Fibroblast of the aortic adventitia (primary cell): ENCODE data around the gene ARHGAP36. TPM values are rescaled to one million over a fixed set of nuclear protein-coding genes. Genes with fewer than 3 reads are reported as not detected.

Experiments used
- DNase-seq: peaks from one replicate; pipeline ENCODE4 v3.0.0-alpha.2; 2010; ENCODE audit warnings: low read depth
- H3K4me3 ChIP-seq: 2 replicates; pipeline ENCODE4 v1.5.1; 2011; ENCODE audit warnings: low read depth, mild to moderate bottlenecking, control low read depth, low read length, moderate library complexity
- CTCF ChIP-seq: IDR thresholded peaks from 2 replicates; pipeline ENCODE4 v1.5.1; 2011; ENCODE audit warnings: mild to moderate bottlenecking, low read length, control low read depth, inconsistent platforms; ENCODE audit not compliant: insufficient read depth
- total RNA-seq: library from RNA; depleted of rRNA; stranded (reverse); fragments of >200 nt; gene quantifications from 2 replicates; pipeline ENCODE4 v1.2.3, GENCODE V29; 2012; ENCODE audit warnings: low replicate concordance

The ARHGAP36 gene
- total RNA-seq, 1 donor, result not detected

- no peak overlapping the region for H3K4me3 ChIP-seq
- TF ChIP-seq CTCF, result no peak
Measured at GRCh38 chrX:131083510-131084142, 25.5 kb downstream of the ARHGAP36 start.

DNA sequence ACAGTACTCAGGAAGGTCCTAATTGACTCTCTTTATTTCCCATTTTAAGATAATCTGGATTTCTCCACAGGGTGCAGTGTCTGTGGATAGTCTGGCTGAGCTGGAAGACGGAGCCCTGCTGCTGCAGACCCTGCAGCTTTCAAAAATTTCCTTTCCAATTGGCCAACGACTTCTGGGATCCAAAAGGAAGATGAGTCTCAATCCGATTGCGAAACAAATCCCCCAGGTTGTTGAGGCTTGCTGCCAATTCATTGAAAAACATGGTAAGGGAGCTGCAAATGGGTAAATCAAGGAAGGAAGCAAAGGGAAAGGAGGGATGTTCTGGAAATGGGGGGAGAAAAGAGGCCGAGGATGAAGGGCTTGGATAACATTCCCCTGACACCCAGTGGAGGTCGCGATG, 26.0 kb downstream of the ARHGAP36 start:
- DNase-seq, result no peak
- no peak overlapping the region for H3K4me3 ChIP-seq
- TF ChIP-seq CTCF, result no peak

More at GRCh38 chrX:131083510-131084142, 25.5 kb downstream of the ARHGAP36 start:
- DNase-seq, result no peak

DNA sequence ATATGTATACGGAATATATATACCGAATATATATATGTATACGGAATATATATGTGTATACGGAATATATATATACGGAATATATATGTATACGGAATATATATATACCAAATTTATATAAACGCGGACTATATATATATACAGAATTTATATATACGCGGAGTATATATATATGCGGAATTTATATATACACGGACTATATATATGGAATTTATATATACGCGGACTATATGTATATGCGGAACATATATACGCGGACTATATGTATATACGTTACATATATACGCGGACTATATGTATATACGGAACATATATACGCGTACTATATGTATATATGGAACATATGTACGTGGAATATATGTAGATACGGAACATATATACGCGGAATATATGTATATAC, 78.6 kb downstream of the ARHGAP36 start:
- no peak for TF ChIP-seq CTCF
- DNase-seq, result no peak
- H3K4me3 ChIP-seq, result no peak overlapping the region

- H3K4me3 ChIP-seq, result no peak overlapping the region
- TF ChIP-seq CTCF, result no peak
- no peak for DNase-seq
Measured at GRCh38 chrX:131139072-131139471, 80.9 kb downstream of the ARHGAP36 start.

Other genes with a start within 250 kb of the ARHGAP36 start
- gene ENOX2, start 155.1 kb upstream of the ARHGAP36 start, total RNA-seq, result 13.2 and 16.5 TPM in 2 replicates
- 0.09 and 0.16 TPM in 2 replicates for gene IGSF1, start 231.0 kb downstream of the ARHGAP36 start, total RNA-seq